ENCODE results near the gene ZNF219.

DNA sequence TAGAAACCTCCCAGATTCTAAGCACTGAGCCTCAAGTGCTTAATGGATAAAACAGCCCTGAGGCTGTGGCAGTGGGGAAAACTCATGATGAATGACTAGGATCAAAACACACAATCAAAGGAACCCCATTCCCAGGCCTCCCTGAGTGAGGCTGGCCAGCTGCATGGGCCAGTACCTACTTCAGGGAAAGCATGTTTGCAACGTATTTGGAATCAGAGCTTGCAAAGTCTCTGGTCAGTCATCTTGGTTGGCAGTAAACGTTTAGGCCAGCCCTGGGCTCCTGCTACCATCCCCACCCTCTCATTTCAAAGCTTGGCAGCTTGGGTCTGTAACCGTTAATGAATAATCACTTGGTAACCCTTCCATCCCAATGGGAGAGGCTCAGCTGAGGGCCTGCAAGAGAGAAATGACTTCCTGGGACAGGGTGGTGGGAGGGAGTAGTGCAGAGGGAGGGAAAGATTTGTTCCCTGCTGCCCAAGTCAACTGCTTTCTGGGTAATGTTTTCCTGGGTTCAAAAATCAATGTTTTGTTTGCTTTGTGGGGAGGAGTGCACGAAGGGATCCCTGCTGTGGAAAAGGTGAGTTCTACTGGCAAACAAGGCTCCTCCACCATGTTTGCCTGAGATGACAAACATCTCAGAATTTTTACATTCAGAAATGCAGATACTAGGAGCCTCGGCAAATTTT is 42.9 kb downstream of the ZNF219 start:
- TF ChIP-seq, protein P1, sequence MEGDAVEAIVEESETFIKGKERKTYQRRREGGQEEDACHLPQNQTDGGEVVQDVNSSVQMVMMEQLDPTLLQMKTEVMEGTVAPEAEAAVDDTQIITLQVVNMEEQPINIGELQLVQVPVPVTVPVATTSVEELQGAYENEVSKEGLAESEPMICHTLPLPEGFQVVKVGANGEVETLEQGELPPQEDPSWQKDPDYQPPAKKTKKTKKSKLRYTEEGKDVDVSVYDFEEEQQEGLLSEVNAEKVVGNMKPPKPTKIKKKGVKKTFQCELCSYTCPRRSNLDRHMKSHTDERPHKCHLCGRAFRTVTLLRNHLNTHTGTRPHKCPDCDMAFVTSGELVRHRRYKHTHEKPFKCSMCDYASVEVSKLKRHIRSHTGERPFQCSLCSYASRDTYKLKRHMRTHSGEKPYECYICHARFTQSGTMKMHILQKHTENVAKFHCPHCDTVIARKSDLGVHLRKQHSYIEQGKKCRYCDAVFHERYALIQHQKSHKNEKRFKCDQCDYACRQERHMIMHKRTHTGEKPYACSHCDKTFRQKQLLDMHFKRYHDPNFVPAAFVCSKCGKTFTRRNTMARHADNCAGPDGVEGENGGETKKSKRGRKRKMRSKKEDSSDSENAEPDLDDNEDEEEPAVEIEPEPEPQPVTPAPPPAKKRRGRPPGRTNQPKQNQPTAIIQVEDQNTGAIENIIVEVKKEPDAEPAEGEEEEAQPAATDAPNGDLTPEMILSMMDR (conservative IDR thresholded peaks at IDR 0.05; ENCODE audit: low read length) = no peak
- TF ChIP-seq EZH2phosphoT487 (IDR thresholded peaks at IDR 0.05; ENCODE audit: borderline replicate concordance, low read depth, low read length) = no peak
